H1 (cell line): ENCODE measurements around the gene CDR2. TPM values are rescaled to one million over a fixed set of nuclear protein-coding genes. Genes with fewer than 3 reads are reported as not detected.

Experiments used
- CTCF ChIA-PET: fragments of 300-600 bp; sonication (Branson Sonifier 250); formaldehyde crosslinking; loops from one replicate; lab custom pipeline; 2021; ENCODE audit not compliant: partially characterized antibody; lab: Charles Lee
- POLR2A ChIA-PET: fragments of 300-600 bp; sonication (Branson Sonifier 250); formaldehyde crosslinking; loops from one replicate; lab custom pipeline; 2021; ENCODE audit warnings: inconsistent platforms; ENCODE audit not compliant: partially characterized antibody; lab: Charles Lee
- DNase-seq, 2 experiments: peaks; one replicate each; pipeline versions ENCODE4 v3.0.0 to v3.0.0-alpha.2; 2010 to 2022; ENCODE audit warnings: low spot score in 2 of 2, low read depth in 1 of 2, mixed read lengths in 1 of 2
- FAIRE-seq: peaks from 2 replicates; lab custom pipeline; 2011; peaks lifted over from hg19 to GRCh38; lab: Jason Lieb, UNC
- H2AFZ ChIP-seq: 2 replicates; pipeline ENCODE4 v1.8.1; 2012; ENCODE audit warnings: low read length, inconsistent platforms
- H2AK5ac ChIP-seq: 2 replicates; pipeline ENCODE4 v1.6.1; 2013; ENCODE audit warnings: low read depth, low read length
- H2BK120ac ChIP-seq: replicated peaks from 2 replicates; pipeline ENCODE3; 2013; ENCODE audit warnings: low read depth, low read length, inconsistent platforms
- H2BK12ac ChIP-seq: 2 replicates; pipeline ENCODE4 v1.6.1; 2013; ENCODE audit warnings: low read depth, low read length
- H2BK15ac ChIP-seq: 2 replicates; pipeline ENCODE4 v1.6.1; 2013; ENCODE audit warnings: low read length
- H2BK20ac ChIP-seq: 2 replicates; pipeline ENCODE4 v1.6.1; 2013; ENCODE audit warnings: low read length
- H2BK5ac ChIP-seq: 2 replicates; pipeline ENCODE4 v1.6.1; 2013; ENCODE audit warnings: low read depth, low read length
- H3K14ac ChIP-seq: 2 replicates; pipeline ENCODE4 v1.6.1; 2013; ENCODE audit warnings: inconsistent platforms; ENCODE audit not compliant: insufficient read length
- H3K18ac ChIP-seq: 2 replicates; pipeline ENCODE4 v1.6.1; 2013; ENCODE audit warnings: low read length; ENCODE audit errors: extremely low read depth
- H3K23ac ChIP-seq: 2 replicates; pipeline ENCODE4 v1.6.1; 2013; ENCODE audit warnings: inconsistent platforms; ENCODE audit not compliant: insufficient read length
- H3K23me2 ChIP-seq: 2 replicates; pipeline ENCODE4 v1.6.1; 2013; ENCODE audit warnings: low read depth, low read length
- H3K27ac ChIP-seq: 2 replicates; pipeline ENCODE4 v1.6.1; 2011; ENCODE audit warnings: low read depth, low read length, inconsistent platforms
- H3K27me3 ChIP-seq, 4 experiments: replicated peaks in 1 of 4; 1 replicate in 1 of 4; 2 replicates in 3 of 4; pipeline versions ENCODE4 v1.6.1 to v1.8.1; 2011 to 2013; ENCODE audit warnings: low read length in 3 of 4, mild to moderate bottlenecking in 3 of 4, inconsistent platforms in 2 of 4, mixed read lengths in 2 of 4, moderate library complexity in 1 of 4; ENCODE audit not compliant: control insufficient read depth in 3 of 4, insufficient read depth in 3 of 4; ENCODE audit errors: extremely low read depth in 1 of 4
- H3K36me3 ChIP-seq, 4 experiments: 2 replicates each; pipeline versions ENCODE4 v1.6.1 to v1.8.1; 2011 to 2013; ENCODE audit warnings: mild to moderate bottlenecking in 4 of 4, low read length in 3 of 4, moderate library complexity in 2 of 4, control low read depth in 1 of 4, inconsistent platforms in 1 of 4; ENCODE audit not compliant: insufficient read depth in 4 of 4, control insufficient read depth in 2 of 4
- H3K4ac ChIP-seq: replicated peaks from 2 replicates; pipeline ENCODE3; 2013; ENCODE audit warnings: low read length, low read depth, mixed read lengths, inconsistent platforms; ENCODE audit not compliant: insufficient read length
- H3K4me1 ChIP-seq, 4 experiments: replicated peaks in 1 of 4; 1 replicate in 1 of 4; 2 replicates in 3 of 4; pipeline versions ENCODE4 v1.6.1 to v1.8.1; 2011 to 2013; ENCODE audit warnings: low read length in 3 of 4, inconsistent platforms in 2 of 4, mixed read lengths in 1 of 4; ENCODE audit not compliant: insufficient read depth in 4 of 4, control insufficient read depth in 3 of 4
- H3K4me2 ChIP-seq, 2 experiments: 2 replicates each; pipeline versions ENCODE4 v1.6.1 to v1.8.1; 2011 to 2013; ENCODE audit warnings: low read depth in 2 of 2, low read length in 2 of 2, control low read depth in 1 of 2, inconsistent platforms in 1 of 2, mild to moderate bottlenecking in 1 of 2; ENCODE audit not compliant: insufficient read depth in 1 of 2
- H3K4me3 ChIP-seq, 4 experiments: fragments of 200-600, 300-600 bp in 1 of 4; sonication (generic), shearing (Covaris generic), sonication (Bioruptor Twin) in 1 of 4; 2 replicates each; pipeline versions ENCODE4 v1.5.1 to v1.8.1; 2011 to 2016; ENCODE audit warnings: low read length in 4 of 4, low read depth in 3 of 4, control low read depth in 2 of 4, inconsistent platforms in 2 of 4, mild to moderate bottlenecking in 2 of 4, mixed read lengths in 1 of 4, moderate library complexity in 1 of 4; ENCODE audit not compliant: insufficient read depth in 2 of 4; ENCODE audit errors: extremely low read depth in 1 of 4
- H3K56ac ChIP-seq: replicated peaks from 2 replicates; pipeline ENCODE3; 2013; ENCODE audit warnings: low read depth, mild to moderate bottlenecking, mixed read lengths, low read length, inconsistent platforms; ENCODE audit not compliant: insufficient read length
- H3K79me1 ChIP-seq: 2 replicates; pipeline ENCODE4 v1.6.1; 2013; ENCODE audit warnings: low read depth, low read length, control low read depth
- H3K79me2 ChIP-seq, 2 experiments: 2 replicates each; pipeline versions ENCODE4 v1.6.1 to v1.8.1; 2012 to 2013; ENCODE audit warnings: low read length in 2 of 2, mild to moderate bottlenecking in 2 of 2, inconsistent platforms in 1 of 2; ENCODE audit not compliant: insufficient read depth in 2 of 2, control insufficient read depth in 1 of 2
- H3K9ac ChIP-seq, 4 experiments: replicated peaks in 1 of 4; 1 replicate in 1 of 4; 2 replicates in 3 of 4; pipeline versions ENCODE4 v1.6.1 to v1.8.1; 2011 to 2013; ENCODE audit warnings: low read depth in 3 of 4, low read length in 3 of 4, control low read depth in 2 of 4, mild to moderate bottlenecking in 2 of 4, moderate library complexity in 2 of 4, inconsistent platforms in 1 of 4; ENCODE audit errors: extremely low read depth in 1 of 4
- H3K9me3 ChIP-seq, 2 experiments: 2 replicates each; pipeline versions ENCODE4 v1.6.1 to v1.8.1; 2012 to 2013; ENCODE audit warnings: mild to moderate bottlenecking in 2 of 2, moderate library complexity in 2 of 2, control low read depth in 1 of 2, inconsistent platforms in 1 of 2, low read depth in 1 of 2, low read length in 1 of 2, mixed read lengths in 1 of 2; ENCODE audit not compliant: insufficient read depth in 2 of 2
- H4K20me1 ChIP-seq, 2 experiments: replicated peaks in 1 of 2; 2 replicates each; pipeline versions ENCODE3 to v1.8.1; 2011 to 2013; ENCODE audit warnings: inconsistent platforms in 2 of 2, low read length in 2 of 2, mild to moderate bottlenecking in 1 of 2; ENCODE audit not compliant: insufficient read depth in 2 of 2, control insufficient read depth in 1 of 2
- H4K5ac ChIP-seq: 2 replicates; pipeline ENCODE4 v1.6.1; 2013; ENCODE audit warnings: low read length, low read depth, mixed read lengths, inconsistent platforms; ENCODE audit not compliant: insufficient read length
- H4K8ac ChIP-seq: 2 replicates; pipeline ENCODE4 v1.8.0; 2013; ENCODE audit warnings: mild to moderate bottlenecking, moderate library complexity, low read length, inconsistent platforms; ENCODE audit not compliant: insufficient read depth; ENCODE audit errors: extremely low read depth
- H4K91ac ChIP-seq: replicated peaks from 2 replicates; pipeline ENCODE3; 2013; ENCODE audit warnings: low read length, mixed read lengths, inconsistent platforms; ENCODE audit not compliant: insufficient read length
- CHD1 ChIP-seq: IDR thresholded peaks from 2 replicates; pipeline ENCODE4 v1.6.1; 2012; ENCODE audit warnings: low read depth, low read length, improper control_type of control experiment
- RAD21 ChIP-seq, 2 experiments: IDR thresholded peaks in 1 of 2; conservative IDR thresholded peaks in 1 of 2; 2 replicates each; pipeline ENCODE4 v1.6.1; 2011; ENCODE audit warnings: low read depth in 2 of 2, low read length in 2 of 2, improper control_type of control experiment in 1 of 2, inconsistent platforms in 1 of 2, mild to moderate bottlenecking in 1 of 2, moderate library complexity in 1 of 2
- YY1 ChIP-seq: IDR thresholded peaks from 2 replicates; pipeline ENCODE4 v1.6.1; 2011; ENCODE audit warnings: low read depth, mild to moderate bottlenecking, low read length
- WGBS, 2 experiments: shearing (Covaris generic) in 1 of 2; methylation state at CpG; one replicate each; pipeline versions ENCODE4 v1.1.6 to v1.1.7; 2013 to 2015; ENCODE audit warnings: low lambda C conversion rate in 2 of 2, mixed read lengths in 2 of 2, inconsistent platforms in 1 of 2, low coverage in 1 of 2, missing lambda C conversion rate in 1 of 2; ENCODE audit not compliant: insufficient replicate concordance in 2 of 2, insufficient coverage in 1 of 2, insufficient read length in 1 of 2; ENCODE audit errors: extremely low coverage in 1 of 2, missing lambda C conversion rate in 1 of 2; 5-methylcytosine and 5-hydroxymethylcytosine counted together
- polyA plus RNA-seq, 7 experiments: library from polyadenylated mRNA; depleted of rRNA in 3 of 7; stranded (reverse) in 5 of 7; unstranded in 2 of 7; fragments of >200 nt in 5 of 7; fragments of 200-250 nt in 2 of 7; gene quantifications; 1 replicate in 5 of 7; 2 replicates in 1 of 7; 4 replicates in 1 of 7; pipeline versions ENCODE4 v1.2.1 to v1.2.3, GENCODE V29; 2011 to 2013; ENCODE audit warnings: missing spikeins in 2 of 7, mixed read lengths in 2 of 7
- total RNA-seq: library from RNA; stranded (reverse); fragmentation: NEBNext Ultra II Directional; extraction: Animal tissue kit (Norgen Biotek cat#: 25700); gene quantifications from 2 replicates; pipeline ENCODE4 v1.2.1, GENCODE V29; 2021
- TF ChIP-seq, protein P1 (sequence below), 3 experiments: IDR thresholded peaks; 1 replicate in 2 of 3; 2 replicates in 1 of 3; pipeline versions ENCODE4 v1.5.1 to v1.6.1; 2011; ENCODE audit warnings: low read length in 3 of 3, mild to moderate bottlenecking in 3 of 3, inconsistent platforms in 2 of 3, low read depth in 1 of 3, moderate library complexity in 1 of 3; ENCODE audit not compliant: insufficient read depth in 1 of 3; ENCODE audit errors: control extremely low read depth in 1 of 3

Gene CDR2
- total and polyA plus RNA-seq, 2 of the 8 experiments (the other 6 are each of a cell fraction or from before 2014, with no cell fraction given), result 16.3 to 34.9 TPM

- FAIRE-seq, result no peak
- WGBS, 2 experiments, result 84% methylated on average over 18 of the region's 18 CpGs; no CpG with 5 or more reads in 1 of the 2 experiments
- H3K23me2 ChIP-seq, result no peaks in the 10 kb centered on the region
- CTCF ChIA-PET, result interaction anchor here (0.7 to 4.5 kb wide), 23 partner anchors 8 to 1286 kb away, joined by 3 to 21 read pairs (median 4); no protein-coding TSS in a partner anchor
- H4K5ac ChIP-seq, result no peak overlapping the region
- peaks cover 0 to 8% of the 10 kb centered on the region in 2 experiments for H4K20me1 ChIP-seq
- H3K79me2 ChIP-seq, result peaks cover 0 to 13% of the 10 kb centered on the region in 2 experiments; a peak in 1 of 4 replicates
- H3K18ac ChIP-seq, result no peak overlapping the region
- H2BK12ac ChIP-seq, result no peak overlapping the region
- POLR2A ChIA-PET, result interaction anchor here (0.6 kb wide), 1 partner anchor 993 kb away, joined by 4 read pairs; no protein-coding TSS in a partner anchor
- H3K56ac ChIP-seq, result no peak overlapping the region
- no peak overlapping the region for H3K27ac ChIP-seq
- H2BK120ac ChIP-seq, result no peak overlapping the region
- H3K9ac ChIP-seq, result no peak overlapping the region
- no peak overlapping the region for H3K23ac ChIP-seq
- no peaks in the 10 kb centered on the region for H3K9me3 ChIP-seq
- H3K4me2 ChIP-seq, result no peak overlapping the region
- no peak overlapping the region for H4K8ac ChIP-seq
- peaks cover 0 to 3% (median under 1%) of the 10 kb centered on the region in 4 experiments; a peak in 2 of 7 replicates for H3K4me1 ChIP-seq
- H3K14ac ChIP-seq, result no peak overlapping the region
- H2AK5ac ChIP-seq, result no peak overlapping the region
- H3K4me3 ChIP-seq, result no peak overlapping the region
- H3K4ac ChIP-seq, result no peak overlapping the region
- H3K79me1 ChIP-seq, result peaks cover 4% of the 10 kb centered on the region; the same call in 1 of the 2 replicates
- H2BK5ac ChIP-seq, result no peak overlapping the region
- peak; percentile 64 to 69 for TF ChIP-seq RAD21 (IDR thresholded peaks at IDR 0.05 in 1 of 2, conservative IDR thresholded peaks at IDR 0.05 in 1 of 2; ENCODE audit: low read depth in 2 of 2, low read length in 2 of 2)
- TF ChIP-seq YY1, result 0 out of 2 replicates have a peak, but pooled peaks have one; percentile 11
- TF ChIP-seq, protein P1, sequence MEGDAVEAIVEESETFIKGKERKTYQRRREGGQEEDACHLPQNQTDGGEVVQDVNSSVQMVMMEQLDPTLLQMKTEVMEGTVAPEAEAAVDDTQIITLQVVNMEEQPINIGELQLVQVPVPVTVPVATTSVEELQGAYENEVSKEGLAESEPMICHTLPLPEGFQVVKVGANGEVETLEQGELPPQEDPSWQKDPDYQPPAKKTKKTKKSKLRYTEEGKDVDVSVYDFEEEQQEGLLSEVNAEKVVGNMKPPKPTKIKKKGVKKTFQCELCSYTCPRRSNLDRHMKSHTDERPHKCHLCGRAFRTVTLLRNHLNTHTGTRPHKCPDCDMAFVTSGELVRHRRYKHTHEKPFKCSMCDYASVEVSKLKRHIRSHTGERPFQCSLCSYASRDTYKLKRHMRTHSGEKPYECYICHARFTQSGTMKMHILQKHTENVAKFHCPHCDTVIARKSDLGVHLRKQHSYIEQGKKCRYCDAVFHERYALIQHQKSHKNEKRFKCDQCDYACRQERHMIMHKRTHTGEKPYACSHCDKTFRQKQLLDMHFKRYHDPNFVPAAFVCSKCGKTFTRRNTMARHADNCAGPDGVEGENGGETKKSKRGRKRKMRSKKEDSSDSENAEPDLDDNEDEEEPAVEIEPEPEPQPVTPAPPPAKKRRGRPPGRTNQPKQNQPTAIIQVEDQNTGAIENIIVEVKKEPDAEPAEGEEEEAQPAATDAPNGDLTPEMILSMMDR (IDR thresholded peaks at IDR 0.05; ENCODE audit: control extremely low read depth in 1 of 3, insufficient read depth in 1 of 3, low read depth in 1 of 3, low read length in 3 of 3), result peak; percentile 66 to 80 (median 68)
- TF ChIP-seq CHD1, result no peak
- H4K91ac ChIP-seq, result no peak overlapping the region
- DNase-seq, result peak in 1 of 2 experiments; percentile 90
- H2BK20ac ChIP-seq, result no peak overlapping the region
- H2BK15ac ChIP-seq, result no peak overlapping the region
- no peak overlapping the region for H2AFZ ChIP-seq
- H3K27me3 ChIP-seq, result no peaks in the 10 kb centered on the region
- peaks cover 10 to 37% (median 32%) of the 10 kb centered on the region in 4 experiments; a peak in 6 of 8 replicates for H3K36me3 ChIP-seq
Measured at GRCh38 chr16:22318690-22319358, 55.6 kb downstream of the CDR2 start.
